SU-DHL-6 (cell line): Measurements from ENCODE around the gene ST6GAL2.

Source experiments
- H2AFZ ChIP-seq: fragments of 200-600 bp; sonication (generic); 2 replicates; pipeline ENCODE4 v1.6.1; 2014; ENCODE audit warnings: low read depth, mild to moderate bottlenecking, moderate library complexity, mixed read lengths, antibody characterized with exemption, low read length; ENCODE audit not compliant: severe bottlenecking
- H3F3A ChIP-seq: fragments of 200-600 bp; shearing (Covaris generic); 2 replicates; pipeline ENCODE4 v1.6.0; 2016; ENCODE audit warnings: antibody characterized with exemption, mild to moderate bottlenecking; ENCODE audit not compliant: insufficient read depth
- H3K27ac ChIP-seq: fragments of 200-600 bp; sonication (generic); 2 replicates; pipeline ENCODE4 v1.5.1; 2016; ENCODE audit warnings: low read depth, mild to moderate bottlenecking, low read length, moderate library complexity, mixed read lengths
- H3K27me3 ChIP-seq: fragments of 200-600 bp; sonication (generic), shearing (Covaris generic); 2 replicates; pipeline ENCODE4 v1.6.0; 2014; ENCODE audit warnings: mild to moderate bottlenecking, low read length
- H3K36me3 ChIP-seq: fragments of 200-600 bp; sonication (generic); 2 replicates; pipeline ENCODE4 v1.6.1; 2014; ENCODE audit warnings: mild to moderate bottlenecking, low read length, mixed read lengths
- H3K4me2 ChIP-seq: fragments of 300-600, 200-600 bp; shearing (Covaris generic), sonication (generic); 2 replicates; pipeline ENCODE4 v1.6.0; 2014; ENCODE audit warnings: low read length, low read depth, mild to moderate bottlenecking; ENCODE audit not compliant: poor library complexity, severe bottlenecking
- H3K4me3 ChIP-seq: fragments of 200-600 bp; sonication (generic); 2 replicates; pipeline ENCODE4 v1.5.1; 2014; ENCODE audit warnings: antibody characterized with exemption, low read length, mild to moderate bottlenecking, mixed read lengths; ENCODE audit not compliant: insufficient read depth, poor library complexity, severe bottlenecking
- H3K79me2 ChIP-seq: fragments of 200-600 bp; sonication (generic); 2 replicates; pipeline ENCODE4 v1.6.1; 2014; ENCODE audit warnings: mild to moderate bottlenecking, low read length, moderate library complexity; ENCODE audit not compliant: insufficient read depth
- H3K9ac ChIP-seq: fragments of 200-600 bp; sonication (generic); 2 replicates; pipeline ENCODE4 v1.7.0; 2014; ENCODE audit warnings: mild to moderate bottlenecking, low read length
- H3K9me2 ChIP-seq: fragments of 200-600 bp; sonication (generic); replicated peaks from 2 replicates; pipeline ENCODE4 v1.6.1; 2014; ENCODE audit warnings: low read length; ENCODE audit not compliant: insufficient read depth
- H3K9me3 ChIP-seq: fragments of 200-600 bp; sonication (generic); 2 replicates; pipeline ENCODE4 v1.6.1; 2014; ENCODE audit warnings: low read length, mixed read lengths; ENCODE audit not compliant: insufficient read depth
- H4K20me1 ChIP-seq: fragments of 200-600 bp; sonication (generic); 2 replicates; pipeline ENCODE4 v1.6.1; 2014; ENCODE audit warnings: low read depth, mild to moderate bottlenecking, antibody characterized with exemption, low read length, moderate library complexity, mixed read lengths
- EZH2phosphoT487 ChIP-seq: fragments of 200-600 bp; sonication (generic), shearing (Covaris generic); conservative IDR thresholded peaks from 2 replicates; pipeline ENCODE4 v1.6.1; 2018; ENCODE audit warnings: mild to moderate bottlenecking, antibody characterized with exemption, low read length, moderate library complexity, mixed read lengths
- TF ChIP-seq, protein P1 (sequence below): fragments of 200-600 bp; sonication (generic); IDR thresholded peaks from one replicate; pipeline ENCODE4 v1.5.1; 2017; ENCODE audit warnings: antibody characterized with exemption, mild to moderate bottlenecking, low read length, moderate library complexity; ENCODE audit not compliant: insufficient read depth, poor library complexity, severe bottlenecking

ST6GAL2 gene

DNA sequence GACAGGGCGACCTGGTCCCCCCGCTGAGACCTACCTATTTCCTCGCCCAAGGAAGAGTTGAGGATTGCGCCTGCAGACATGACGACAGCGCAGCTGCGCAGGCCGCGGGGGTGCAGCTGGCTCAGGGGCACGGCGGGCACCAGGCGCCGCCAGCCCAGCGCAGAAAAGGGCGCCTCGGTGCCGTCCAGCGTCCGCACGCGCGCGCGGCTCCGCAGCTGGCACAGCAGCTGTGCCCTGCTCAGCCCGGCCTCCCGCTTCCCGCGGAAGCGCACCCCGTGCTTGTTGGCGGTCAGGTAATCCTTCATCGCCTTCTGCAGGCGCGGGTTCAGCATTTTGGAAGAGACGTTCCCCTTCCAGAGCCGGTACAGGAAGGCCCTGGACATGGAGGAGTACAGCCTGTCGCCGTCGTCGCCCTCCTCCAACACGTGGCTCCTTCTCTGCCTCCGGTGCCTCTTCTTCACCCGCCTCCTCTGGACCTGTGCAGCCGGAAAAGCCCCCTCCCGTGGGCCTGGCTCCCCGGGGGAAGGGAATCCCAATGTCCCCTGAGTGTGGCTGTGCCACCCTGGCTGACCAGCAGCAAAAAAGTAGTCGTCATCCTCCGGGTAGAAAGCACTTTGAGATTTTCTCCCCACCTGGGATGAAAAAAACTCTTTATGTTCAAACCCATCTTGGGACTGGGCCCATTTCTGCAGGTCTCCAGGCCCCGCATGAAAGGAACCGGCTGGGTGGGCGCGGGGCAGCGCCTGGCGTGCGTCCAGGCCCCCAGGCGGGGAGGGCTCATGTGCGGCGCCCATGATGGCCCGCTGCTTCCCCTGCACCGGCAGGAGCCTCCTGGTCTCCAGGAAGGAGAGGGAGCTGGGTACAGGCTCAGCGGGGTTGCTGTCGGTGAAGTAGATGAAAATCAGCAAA lies 42.7 kb downstream of the ST6GAL2 start:
- no peak overlapping the region for H2AFZ ChIP-seq
- TF ChIP-seq, protein P1, sequence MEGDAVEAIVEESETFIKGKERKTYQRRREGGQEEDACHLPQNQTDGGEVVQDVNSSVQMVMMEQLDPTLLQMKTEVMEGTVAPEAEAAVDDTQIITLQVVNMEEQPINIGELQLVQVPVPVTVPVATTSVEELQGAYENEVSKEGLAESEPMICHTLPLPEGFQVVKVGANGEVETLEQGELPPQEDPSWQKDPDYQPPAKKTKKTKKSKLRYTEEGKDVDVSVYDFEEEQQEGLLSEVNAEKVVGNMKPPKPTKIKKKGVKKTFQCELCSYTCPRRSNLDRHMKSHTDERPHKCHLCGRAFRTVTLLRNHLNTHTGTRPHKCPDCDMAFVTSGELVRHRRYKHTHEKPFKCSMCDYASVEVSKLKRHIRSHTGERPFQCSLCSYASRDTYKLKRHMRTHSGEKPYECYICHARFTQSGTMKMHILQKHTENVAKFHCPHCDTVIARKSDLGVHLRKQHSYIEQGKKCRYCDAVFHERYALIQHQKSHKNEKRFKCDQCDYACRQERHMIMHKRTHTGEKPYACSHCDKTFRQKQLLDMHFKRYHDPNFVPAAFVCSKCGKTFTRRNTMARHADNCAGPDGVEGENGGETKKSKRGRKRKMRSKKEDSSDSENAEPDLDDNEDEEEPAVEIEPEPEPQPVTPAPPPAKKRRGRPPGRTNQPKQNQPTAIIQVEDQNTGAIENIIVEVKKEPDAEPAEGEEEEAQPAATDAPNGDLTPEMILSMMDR: no peak
- TF ChIP-seq EZH2phosphoT487: no peak
- H3K4me2 ChIP-seq: no peak overlapping the region
- no peak overlapping the region for H3K4me3 ChIP-seq
- H3K9me3 ChIP-seq: no peaks in the 10 kb centered on the region
- no peaks in the 10 kb centered on the region for H4K20me1 ChIP-seq
- no peaks in the 10 kb centered on the region for H3K79me2 ChIP-seq
- H3K9ac ChIP-seq: no peak overlapping the region
- H3K9me2 ChIP-seq: no peaks in the 10 kb centered on the region
- H3F3A ChIP-seq: no peaks in the 10 kb centered on the region
- H3K36me3 ChIP-seq: no peaks in the 10 kb centered on the region
- no peaks in the 10 kb centered on the region for H3K27me3 ChIP-seq
- H3K27ac ChIP-seq: no peak overlapping the region

DNA sequence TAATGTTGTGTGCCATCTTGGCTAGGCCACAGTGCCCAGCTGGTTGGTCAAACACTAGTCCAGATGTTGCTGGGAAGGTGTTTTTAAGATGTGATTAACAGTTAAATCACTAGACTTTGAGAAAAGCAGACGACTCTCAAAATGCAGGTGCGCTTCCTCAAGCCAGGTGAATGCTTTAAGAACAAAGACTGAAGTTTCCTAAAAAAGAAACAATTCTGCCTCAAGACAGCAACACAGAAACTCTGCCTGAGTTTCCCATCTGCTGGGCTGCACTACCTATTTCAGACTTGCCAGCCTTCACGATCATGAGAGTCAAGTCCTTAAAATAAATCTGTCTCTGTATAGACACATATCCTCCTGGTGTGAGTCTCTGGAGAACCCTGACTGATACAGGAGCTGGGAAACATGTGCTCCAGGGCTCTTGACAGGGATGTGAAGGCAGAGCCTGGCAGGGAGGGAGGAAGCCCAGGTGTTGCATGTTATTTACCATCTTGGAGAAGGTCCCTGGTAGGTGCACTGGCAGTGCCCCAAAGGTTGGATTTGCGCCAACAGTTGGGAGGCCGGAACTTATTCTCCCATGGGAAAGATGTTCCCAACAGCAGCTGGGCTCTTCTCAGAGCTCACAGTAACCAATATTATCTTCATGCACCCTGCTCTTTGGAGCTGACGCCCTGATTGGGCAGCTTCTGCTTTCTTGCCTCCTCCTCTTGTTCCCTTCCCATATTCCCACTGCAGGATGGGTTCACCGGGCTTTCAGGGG lies 43.9 kb downstream of the ST6GAL2 start:
- H3K79me2 ChIP-seq: no peaks in the 10 kb centered on the region
- H3K4me3 ChIP-seq: no peak overlapping the region
- no peaks in the 10 kb centered on the region for H3F3A ChIP-seq
- no peaks in the 10 kb centered on the region for H3K36me3 ChIP-seq
- no peak overlapping the region for H3K4me2 ChIP-seq
- H3K9ac ChIP-seq: no peak overlapping the region
- H3K9me3 ChIP-seq: no peaks in the 10 kb centered on the region
- no peaks in the 10 kb centered on the region for H4K20me1 ChIP-seq
- H2AFZ ChIP-seq: no peak overlapping the region
- H3K27me3 ChIP-seq: no peaks in the 10 kb centered on the region
- no peaks in the 10 kb centered on the region for H3K9me2 ChIP-seq
- no peak overlapping the region for H3K27ac ChIP-seq
- TF ChIP-seq, protein P1: no peak
- TF ChIP-seq EZH2phosphoT487: no peak

DNA sequence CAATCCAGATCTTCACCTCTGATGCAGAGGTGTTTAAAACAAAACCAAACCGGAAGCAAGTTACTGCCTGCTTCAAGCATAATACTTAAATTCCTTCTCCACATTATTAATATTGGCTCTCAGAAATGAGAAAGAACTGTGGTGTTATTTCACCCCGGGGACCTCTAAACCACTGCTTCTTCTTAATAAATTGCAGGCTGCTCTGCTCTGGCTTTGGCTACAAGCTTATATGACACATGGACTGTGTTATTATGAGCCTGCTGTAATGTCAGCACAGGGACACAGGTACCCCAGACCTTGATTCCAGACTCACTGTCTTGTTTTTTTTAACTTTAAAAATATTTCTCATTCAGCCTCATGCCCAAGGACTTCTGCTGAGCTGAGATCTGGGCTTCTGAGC lies 45.1 kb downstream of the ST6GAL2 start:
- no peak overlapping the region for H2AFZ ChIP-seq
- H3K9me3 ChIP-seq: no peaks in the 10 kb centered on the region
- H3K9me2 ChIP-seq: no peaks in the 10 kb centered on the region
- H3K4me2 ChIP-seq: no peak overlapping the region
- no peak for TF ChIP-seq EZH2phosphoT487
- TF ChIP-seq, protein P1: no peak
- no peak overlapping the region for H3K9ac ChIP-seq
- H3K79me2 ChIP-seq: no peaks in the 10 kb centered on the region
- H3K27me3 ChIP-seq: no peaks in the 10 kb centered on the region
- H3K4me3 ChIP-seq: no peak overlapping the region
- no peak overlapping the region for H3K27ac ChIP-seq
- H3K36me3 ChIP-seq: no peaks in the 10 kb centered on the region
- no peaks in the 10 kb centered on the region for H3F3A ChIP-seq
- H4K20me1 ChIP-seq: no peaks in the 10 kb centered on the region
